ENCODE results near the gene KRT13.
A peak's percentile ranks its signal among the peaks of the same experiment; 100 is the strongest.

The KRT13 gene

GRCh38 chr17:41492771-41493170, 12.6 kb downstream of the KRT13 start:
- no peak overlapping the region for H3K4me3 ChIP-seq (replicated peaks; ENCODE audit: insufficient read depth, low read length)
- H3K27ac ChIP-seq (replicated peaks): no peak overlapping the region
- H3K27me3 ChIP-seq (ENCODE audit: insufficient read depth, poor library complexity, severe bottlenecking): no peaks in the 10 kb centered on the region
- no peak for DNase-seq (ENCODE audit: low read depth in 1 of 2, low spot score in 1 of 2)
- no peak for TF ChIP-seq SPI1 (IDR thresholded peaks at IDR 0.05; ENCODE audit: borderline replicate concordance, low read depth)
- TF ChIP-seq GABPA (IDR thresholded peaks at IDR 0.05; ENCODE audit: low read depth): no peak
- TF ChIP-seq POLR2AphosphoS5 (IDR thresholded peaks at IDR 0.05; ENCODE audit: low read depth): no peak
- no peak for TF ChIP-seq CTCF (IDR thresholded peaks at IDR 0.05; ENCODE audit: insufficient read depth, low read length)
- no peak for TF ChIP-seq REST (IDR thresholded peaks at IDR 0.05; ENCODE audit: insufficient replicate concordance, low read depth)

- no peak for DNase-seq (ENCODE audit: low read depth in 1 of 2, low spot score in 1 of 2)
- no peak for TF ChIP-seq REST (IDR thresholded peaks at IDR 0.05; ENCODE audit: insufficient replicate concordance, low read depth)
- no peak for TF ChIP-seq POLR2AphosphoS5 (IDR thresholded peaks at IDR 0.05; ENCODE audit: low read depth)
- TF ChIP-seq SPI1 (IDR thresholded peaks at IDR 0.05; ENCODE audit: borderline replicate concordance, low read depth): 0 out of 2 replicates have a peak, but pooled peaks have one; percentile 5
- H3K27me3 ChIP-seq (ENCODE audit: insufficient read depth, poor library complexity, severe bottlenecking): no peaks in the 10 kb centered on the region
- no peak overlapping the region for H3K27ac ChIP-seq (replicated peaks)
- H3K4me3 ChIP-seq (replicated peaks; ENCODE audit: insufficient read depth, low read length): no peak overlapping the region
These were observed 13.1 kb downstream of the KRT13 start for GRCh38 chr17:41492351-41492750.

- no peak for DNase-seq (ENCODE audit: low read depth in 1 of 2, low spot score in 1 of 2)
These were observed 13.9 kb downstream of the KRT13 start for GRCh38 chr17:41491476-41491875.

More at GRCh38 chr17:41491476-41491875, 13.9 kb downstream of the KRT13 start:
- no peak for TF ChIP-seq SPI1 (IDR thresholded peaks at IDR 0.05; ENCODE audit: borderline replicate concordance, low read depth)
- no peak for TF ChIP-seq POLR2AphosphoS5 (IDR thresholded peaks at IDR 0.05; ENCODE audit: low read depth)
- no peak for TF ChIP-seq REST (IDR thresholded peaks at IDR 0.05; ENCODE audit: insufficient replicate concordance, low read depth)
- TF ChIP-seq CTCF (IDR thresholded peaks at IDR 0.05; ENCODE audit: insufficient read depth, low read length): no peak
- no peak for TF ChIP-seq GABPA (IDR thresholded peaks at IDR 0.05; ENCODE audit: low read depth)
- H3K27me3 ChIP-seq (ENCODE audit: insufficient read depth, poor library complexity, severe bottlenecking): no peaks in the 10 kb centered on the region
- no peak overlapping the region for H3K4me3 ChIP-seq (replicated peaks; ENCODE audit: insufficient read depth, low read length)
- no peak overlapping the region for H3K27ac ChIP-seq (replicated peaks)
